Glutamatergic neuron (in vitro differentiated cells): ENCODE measurements around the gene OSBPL8. TPM values are rescaled to one million over a fixed set of nuclear protein-coding genes. Genes with fewer than 3 reads are reported as not detected.
A peak's percentile ranks its signal among the peaks of the same experiment; 100 is the strongest.

Source experiments
- DNase-seq: peaks from one replicate; pipeline ENCODE4 v3.0.0; 2022
- H3K27ac Mint-ChIP-seq: one replicate; pipeline ENCODE4 v1.8.0; 2020; ENCODE audit warnings: mild to moderate bottlenecking, mixed read lengths, inconsistent platforms; ENCODE audit not compliant: unreplicated experiment
- H3K27me3 Mint-ChIP-seq: one replicate; pipeline ENCODE4 v1.8.0; 2020; ENCODE audit warnings: mild to moderate bottlenecking, moderate library complexity, mixed read lengths, inconsistent platforms; ENCODE audit not compliant: unreplicated experiment
- H3K36me3 Mint-ChIP-seq: one replicate; pipeline ENCODE4 v1.8.0; 2020; ENCODE audit warnings: mild to moderate bottlenecking, mixed read lengths, inconsistent platforms; ENCODE audit not compliant: unreplicated experiment
- H3K4me1 Mint-ChIP-seq: one replicate; pipeline ENCODE4 v1.8.0; 2020; ENCODE audit warnings: mild to moderate bottlenecking, low read depth, mixed read lengths, inconsistent platforms; ENCODE audit not compliant: unreplicated experiment
- H3K4me3 Mint-ChIP-seq: one replicate; pipeline ENCODE4 v1.8.0; 2020; ENCODE audit warnings: mild to moderate bottlenecking, mixed read lengths, inconsistent platforms; ENCODE audit not compliant: unreplicated experiment
- H3K9me3 Mint-ChIP-seq: one replicate; pipeline ENCODE4 v1.8.0; 2020; ENCODE audit warnings: mild to moderate bottlenecking, moderate library complexity, mixed read lengths, inconsistent platforms; ENCODE audit not compliant: unreplicated experiment
- total RNA-seq: library from RNA; stranded (reverse); fragmentation: NEBNext Ultra II Directional; extraction: Animal tissue kit (Norgen Biotek cat#: 25700); gene quantifications from one replicate; pipeline ENCODE4 v1.2.1, GENCODE V29; 2021; ENCODE audit not compliant: unreplicated experiment
- TF ChIP-seq, protein P1 (sequence below): fragments of 200-600 bp; sonication (generic); IDR thresholded peaks from one replicate; pipeline ENCODE4 v1.5.0; 2021; ENCODE audit not compliant: partially characterized antibody, unreplicated experiment

The OSBPL8 gene
- total RNA-seq, 1 donor from 2014 or later, result 162 TPM

DNA sequence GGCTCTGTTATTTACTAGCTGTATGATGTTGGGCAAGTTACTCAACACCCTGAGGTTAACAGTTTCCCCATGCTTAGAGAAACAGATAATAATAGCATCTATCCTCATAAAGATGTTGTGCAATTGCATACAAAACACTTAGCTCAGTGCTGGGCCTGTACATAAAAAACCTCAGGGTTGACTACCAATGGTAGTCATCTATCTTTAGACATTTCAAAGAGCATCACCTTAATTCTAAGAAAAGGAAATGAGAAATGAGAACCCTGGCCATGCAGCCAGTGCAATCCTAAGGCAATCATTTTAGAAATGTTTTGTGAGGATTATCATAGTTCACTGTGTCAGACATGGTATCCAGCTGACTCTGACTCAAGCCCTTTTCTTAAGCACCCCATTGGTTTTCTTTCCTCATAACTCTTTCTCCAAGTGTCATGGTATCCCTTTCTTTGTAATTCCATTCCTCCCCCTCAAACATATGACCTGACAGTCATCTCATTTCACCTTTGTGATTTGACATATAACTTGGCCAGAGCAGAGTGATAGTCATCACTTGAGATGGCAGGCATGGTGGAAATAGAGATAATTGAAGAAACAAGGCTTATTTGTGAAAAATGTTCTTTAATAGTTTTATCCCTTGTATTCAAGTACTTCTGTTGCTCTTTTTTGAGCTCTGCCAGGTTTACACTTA lies 29.5 kb upstream of the OSBPL8 start:
- H3K4me1 Mint-ChIP-seq, result no peaks in the 10 kb centered on the region
- no peak overlapping the region for H3K4me3 Mint-ChIP-seq
- no peaks in the 10 kb centered on the region for H3K36me3 Mint-ChIP-seq
- TF ChIP-seq, protein P1, sequence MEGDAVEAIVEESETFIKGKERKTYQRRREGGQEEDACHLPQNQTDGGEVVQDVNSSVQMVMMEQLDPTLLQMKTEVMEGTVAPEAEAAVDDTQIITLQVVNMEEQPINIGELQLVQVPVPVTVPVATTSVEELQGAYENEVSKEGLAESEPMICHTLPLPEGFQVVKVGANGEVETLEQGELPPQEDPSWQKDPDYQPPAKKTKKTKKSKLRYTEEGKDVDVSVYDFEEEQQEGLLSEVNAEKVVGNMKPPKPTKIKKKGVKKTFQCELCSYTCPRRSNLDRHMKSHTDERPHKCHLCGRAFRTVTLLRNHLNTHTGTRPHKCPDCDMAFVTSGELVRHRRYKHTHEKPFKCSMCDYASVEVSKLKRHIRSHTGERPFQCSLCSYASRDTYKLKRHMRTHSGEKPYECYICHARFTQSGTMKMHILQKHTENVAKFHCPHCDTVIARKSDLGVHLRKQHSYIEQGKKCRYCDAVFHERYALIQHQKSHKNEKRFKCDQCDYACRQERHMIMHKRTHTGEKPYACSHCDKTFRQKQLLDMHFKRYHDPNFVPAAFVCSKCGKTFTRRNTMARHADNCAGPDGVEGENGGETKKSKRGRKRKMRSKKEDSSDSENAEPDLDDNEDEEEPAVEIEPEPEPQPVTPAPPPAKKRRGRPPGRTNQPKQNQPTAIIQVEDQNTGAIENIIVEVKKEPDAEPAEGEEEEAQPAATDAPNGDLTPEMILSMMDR, result no peak
- no peaks in the 10 kb centered on the region for H3K27me3 Mint-ChIP-seq
- DNase-seq, result no peak
- no peaks in the 10 kb centered on the region for H3K9me3 Mint-ChIP-seq
- no peak overlapping the region for H3K27ac Mint-ChIP-seq

DNA sequence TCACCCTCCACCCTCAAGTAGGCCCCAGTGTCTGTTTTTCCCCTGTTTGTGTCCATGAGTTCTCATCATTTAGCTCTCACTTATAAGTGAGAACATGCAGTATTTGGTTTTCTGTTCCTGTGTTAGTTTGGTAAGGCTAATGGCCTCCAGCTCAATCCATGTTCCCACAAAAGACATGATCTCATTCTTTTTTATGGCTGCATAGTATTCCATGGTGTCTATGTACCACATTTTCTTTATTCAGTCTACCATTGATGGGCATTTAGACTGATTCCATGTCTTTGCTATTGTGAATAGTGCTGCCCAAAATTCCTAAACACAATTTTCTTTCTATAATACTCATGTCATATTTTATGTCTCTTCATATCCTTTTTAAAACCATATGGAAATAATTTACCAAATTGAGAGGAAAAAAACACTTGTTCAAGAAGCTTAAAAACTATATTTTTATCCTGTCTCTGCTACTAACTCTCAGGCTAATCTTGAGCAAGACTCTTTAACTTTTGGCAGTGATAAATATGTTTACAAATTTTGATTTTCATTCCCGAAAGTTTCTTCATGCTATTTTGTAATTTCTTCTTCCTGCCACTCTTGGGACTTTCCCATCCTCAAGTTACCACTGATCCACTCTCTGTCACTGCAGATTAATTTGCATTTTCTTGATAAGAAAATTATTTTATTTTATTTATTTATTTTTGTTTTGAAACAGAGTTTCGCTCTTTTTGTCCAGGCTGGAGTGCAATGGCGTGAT lies 28.0 kb upstream of the OSBPL8 start:
- DNase-seq, result no peak
- H3K9me3 Mint-ChIP-seq, result no peaks in the 10 kb centered on the region
- H3K36me3 Mint-ChIP-seq, result no peaks in the 10 kb centered on the region
- H3K27me3 Mint-ChIP-seq, result no peaks in the 10 kb centered on the region
- H3K27ac Mint-ChIP-seq, result no peak overlapping the region
- H3K4me1 Mint-ChIP-seq, result no peaks in the 10 kb centered on the region
- TF ChIP-seq, protein P1, result no peak
- H3K4me3 Mint-ChIP-seq, result peak overlapping the region; percentile 55

DNA sequence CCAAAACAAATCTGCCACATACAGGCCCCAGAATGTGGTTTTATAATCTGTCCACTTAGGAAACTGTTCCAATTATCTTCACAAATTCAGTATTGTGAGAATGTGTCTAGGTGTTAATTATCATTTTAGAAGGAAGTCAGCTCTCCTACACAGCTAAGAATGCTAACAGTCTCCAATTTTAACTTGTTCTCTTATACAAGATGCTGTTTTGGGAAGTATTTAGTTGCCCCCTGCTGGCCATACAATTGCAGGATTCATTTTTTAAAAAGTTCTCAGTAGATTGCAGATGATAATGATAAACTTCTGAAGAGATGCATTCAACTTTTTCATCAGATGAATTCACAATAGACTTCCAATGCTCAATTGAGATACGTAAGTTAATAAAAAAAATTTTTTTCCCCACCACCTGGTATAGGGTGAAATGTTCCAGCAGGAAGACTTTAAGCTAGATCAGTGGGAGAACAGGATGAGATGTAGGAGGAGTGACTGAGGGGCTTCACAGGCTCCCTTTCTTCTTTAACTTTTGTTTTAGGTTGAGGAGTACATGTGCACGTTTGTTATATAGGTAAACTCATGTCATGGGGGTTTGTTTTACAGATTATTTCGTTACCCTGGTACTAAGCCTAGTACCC lies 27.3 kb upstream of the OSBPL8 start:
- no peak for DNase-seq
- H3K36me3 Mint-ChIP-seq, result no peaks in the 10 kb centered on the region
- H3K27ac Mint-ChIP-seq, result no peak overlapping the region
- TF ChIP-seq, protein P1, result peak; percentile 75
- no peak overlapping the region for H3K4me3 Mint-ChIP-seq
- H3K4me1 Mint-ChIP-seq, result no peaks in the 10 kb centered on the region
- H3K9me3 Mint-ChIP-seq, result no peaks in the 10 kb centered on the region
- no peaks in the 10 kb centered on the region for H3K27me3 Mint-ChIP-seq

DNA sequence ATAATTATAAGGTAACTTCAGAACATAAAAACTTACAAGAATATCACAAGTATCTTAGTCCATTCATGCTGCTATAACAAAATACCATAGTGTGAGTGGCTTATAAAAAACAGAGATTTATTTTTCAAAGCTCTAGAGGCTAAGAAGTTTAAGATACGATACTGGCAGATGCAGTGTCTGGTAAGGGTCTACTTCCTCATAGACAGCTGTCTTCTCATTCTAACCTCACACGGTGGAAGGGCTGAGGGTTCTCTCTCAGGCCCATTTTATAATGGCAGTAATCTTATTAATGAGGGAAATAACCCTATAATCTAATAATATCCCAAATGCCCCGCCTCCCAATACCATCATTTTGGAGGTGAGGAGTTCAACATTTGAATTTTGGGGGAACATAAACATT lies 23.7 kb upstream of the OSBPL8 start:
- Mint-ChIP-seq H3K27ac (no peak overlapping the region), H3K4me1 (no peaks in the 10 kb centered on the region), H3K4me3 (no peak overlapping the region), H3K36me3 (no peaks in the 10 kb centered on the region), H3K9me3 (no peaks in the 10 kb centered on the region), H3K27me3 (no peaks in the 10 kb centered on the region)
- DNase-seq, result no peak
- TF ChIP-seq, protein P1, result no peak
